Measurements from ENCODE around the gene IP6K3.

GRCh38 chr6:33745548-33745947 is 1.2 kb downstream of the IP6K3 start:
- TF ChIP-seq USF2 (IDR thresholded peaks at IDR 0.05; ENCODE audit: borderline replicate concordance, low read depth, low read length) (no peak), RCOR1 (IDR thresholded peaks at IDR 0.05; ENCODE audit: low read length) (no peak), MAX (IDR thresholded peaks at IDR 0.05; ENCODE audit: low read depth) (no peak), CTCF (IDR thresholded peaks at IDR 0.05) (no peak), JUND (IDR thresholded peaks at IDR 0.05) (no peak), USF1 (IDR thresholded peaks at IDR 0.05; ENCODE audit: borderline replicate concordance, low read depth) (no peak), RXRA (IDR thresholded peaks at IDR 0.05; ENCODE audit: borderline replicate concordance, low read depth) (no peak), PBX3 (IDR thresholded peaks at IDR 0.05) (no peak), GABPA (IDR thresholded peaks at IDR 0.05; ENCODE audit: low read depth) (no peak)

Data from SK-N-SH (cell line).